ENCODE measurements around the gene NCAN. TPM values are rescaled to one million over a fixed set of nuclear protein-coding genes. Genes with fewer than 3 reads are reported as not detected.
"Not testable (repeated sequence)": the region's sequence is repeated elsewhere in the genome, so short reads cannot be mapped to it uniquely, and the experiment has no call there.

NCAN gene
- total and polyA plus RNA-seq, 8 donors, result 0.03 to 0.14 (median 0.09) TPM; not detected in 2

GRCh38 chr19:19169236-19170052 is 42.3 kb upstream of the NCAN start:
- TF ChIP-seq CTCF (IDR thresholded peaks at IDR 0.05), result no peak
- H3K27me3 ChIP-seq, result no peaks in the 10 kb centered on the region
- no peak for DNase-seq
- no peaks in the 10 kb centered on the region for H3K9me3 ChIP-seq
- peak overlapping the region in 1 of 2 donors; percentile 6 for H3K4me3 ChIP-seq
- no peaks in the 10 kb centered on the region for H3K36me3 ChIP-seq
- ATAC-seq, result no peak
- intact Hi-C loops (cut with DNase I), result no loop called here
- no peak overlapping the region for H3K27ac ChIP-seq
- peaks cover 3 to 31% of the 10 kb centered on the region in 2 donors for H3K4me1 ChIP-seq

GRCh38 chr19:19170053-19170872 is 41.5 kb upstream of the NCAN start, which contains the start of gene MEF2B:
TSS of gene MEF2B (minus strand) at chr19:19170263. CDS start at chr19:19150735, 19,528 bp downstream.
- peaks cover 0 to under 1% of the 10 kb centered on the region in 2 donors for H3K36me3 ChIP-seq
- H3K4me1 ChIP-seq, result peaks cover 3 to 31% of the 10 kb centered on the region in 2 donors
- ATAC-seq (peak; percentile 96), DNase-seq (peak in 3 of 4 donors; percentile 65 to 94 (median 74))
- peak within 1 kb of the TSS in 1 of 2 donors; percentile 6 for H3K4me3 ChIP-seq
- intact Hi-C loops (cut with DNase I), result no loop called here
- no peaks in the 10 kb centered on the region for H3K27me3 ChIP-seq
- no peak for TF ChIP-seq CTCF (IDR thresholded peaks at IDR 0.05)
- H3K9me3 ChIP-seq, result no peaks in the 10 kb centered on the region
- H3K27ac ChIP-seq, result no peak within 1 kb of the TSS

DNA sequence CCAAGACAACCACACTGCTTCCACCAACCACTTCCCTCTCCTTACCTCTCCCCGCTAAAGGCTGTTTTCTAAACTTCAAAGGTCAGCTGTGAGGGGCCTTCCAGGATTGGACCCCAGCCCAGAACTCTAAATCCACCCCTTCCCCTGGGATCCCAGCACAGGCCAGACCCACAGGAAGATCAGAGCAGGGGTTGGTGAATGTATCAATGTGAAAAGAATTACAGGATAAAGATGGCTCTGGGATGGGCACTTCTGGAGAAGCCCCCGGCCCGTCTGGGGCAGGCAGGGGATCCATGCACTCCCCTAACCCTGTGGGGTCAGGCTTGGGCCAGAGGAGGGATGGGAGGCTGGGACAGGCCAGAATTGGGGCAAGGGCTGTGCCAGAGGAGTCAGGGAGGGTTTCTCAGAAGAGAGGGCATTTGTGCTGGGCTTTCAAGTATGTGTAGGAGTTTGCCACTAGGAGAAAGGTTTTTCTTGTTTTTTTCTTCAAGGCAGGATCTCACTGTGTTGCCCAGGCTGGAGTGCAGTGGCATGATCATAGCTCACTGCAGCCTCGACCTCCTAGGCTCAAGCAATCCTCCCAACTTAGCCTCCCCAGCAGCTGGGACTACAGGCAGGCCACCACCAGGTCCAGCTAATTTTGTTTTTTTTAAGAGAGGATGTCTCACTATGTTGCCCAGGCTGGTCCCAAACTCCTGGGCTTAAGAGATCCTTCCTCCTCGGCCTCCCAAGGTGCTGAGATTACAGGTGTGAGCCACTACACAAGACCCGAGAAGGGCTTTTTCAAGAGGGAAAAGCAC is 40.7 kb upstream of the NCAN start:
- DNase-seq (no peak), ATAC-seq (no peak)
- H3K27me3 ChIP-seq, result no peaks in the 10 kb centered on the region
- H3K4me1 ChIP-seq, result peaks cover 3 to 31% of the 10 kb centered on the region in 2 donors
- peaks cover 0 to 9% of the 10 kb centered on the region in 2 donors for H3K36me3 ChIP-seq
- no peak overlapping the region for H3K4me3 ChIP-seq
- no peak overlapping the region for H3K27ac ChIP-seq
- no peaks in the 10 kb centered on the region for H3K9me3 ChIP-seq
- TF ChIP-seq CTCF (IDR thresholded peaks at IDR 0.05), result no peak
- intact Hi-C loops (cut with DNase I), result no loop called here

DNA sequence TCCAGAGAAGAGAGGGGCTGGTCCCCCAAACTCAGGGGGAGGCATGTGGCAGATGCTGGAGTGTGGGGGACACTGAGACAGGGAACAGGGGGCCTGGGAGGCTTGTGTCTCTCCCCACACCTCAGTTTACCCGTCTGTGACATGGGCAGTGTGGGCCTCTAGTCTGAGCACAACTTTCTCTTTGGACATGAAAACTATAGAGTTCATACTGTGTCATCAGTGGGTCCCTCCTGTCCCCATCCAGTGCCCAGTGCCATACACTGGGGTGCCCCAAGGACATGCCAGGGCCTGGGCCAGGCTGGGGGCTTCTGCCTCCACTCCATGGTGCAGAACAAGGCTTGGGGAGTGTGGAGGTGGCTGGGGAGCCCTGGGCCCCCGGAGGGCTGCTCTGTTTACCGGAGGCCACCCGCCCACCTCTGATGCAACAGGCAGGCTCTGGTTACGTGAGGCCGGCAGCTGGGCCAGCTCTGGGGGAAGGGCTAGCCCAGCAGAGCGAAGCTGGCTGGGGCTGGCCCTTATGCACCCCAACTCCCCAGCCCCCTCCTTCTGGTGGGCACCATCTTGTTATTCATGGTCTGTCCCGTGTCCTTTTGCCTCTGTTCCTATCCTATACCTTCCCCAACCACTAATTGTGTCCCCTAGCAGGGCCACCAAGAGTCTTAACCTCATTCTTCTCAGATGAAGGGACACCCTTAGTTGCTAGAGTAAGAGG is 39.8 kb upstream of the NCAN start:
- H3K4me1 ChIP-seq, result peaks cover 3 to 31% of the 10 kb centered on the region in 2 donors
- no peaks in the 10 kb centered on the region for H3K27me3 ChIP-seq
- no peak for ATAC-seq
- peak in 1 of 4 donors; percentile 18 for DNase-seq
- no peak overlapping the region for H3K27ac ChIP-seq
- peaks cover 0 to 18% of the 10 kb centered on the region in 2 donors for H3K36me3 ChIP-seq
- intact Hi-C loops (cut with DNase I), result no loop called here
- H3K4me3 ChIP-seq, result no peak overlapping the region
- no peaks in the 10 kb centered on the region for H3K9me3 ChIP-seq
- TF ChIP-seq CTCF (IDR thresholded peaks at IDR 0.05), result no peak

- intact Hi-C loops (cut with DNase I); H3K27me3 ChIP-seq; H3K4me3 ChIP-seq; H3K27ac ChIP-seq; ATAC-seq; H3K9me3 ChIP-seq; DNase-seq: not testable (repeated sequence)
- H3K36me3 ChIP-seq, result peaks cover 0 to 30% of the 10 kb centered on the region in 2 donors
- H3K4me1 ChIP-seq, result peaks cover 3 to 31% of the 10 kb centered on the region in 2 donors
These were observed 38.5 kb upstream of the NCAN start for GRCh38 chr19:19173243-19173642.

Data from left lung (tissue), 10 donors.